Activated T-helper 17 cell treated with anti-CD3 and anti-CD28 coated beads, Interleukin-2, amount 50 U/mL, for 72 hours (primary cell): ENCODE measurements around the gene CHST2. TPM values are rescaled to one million over a fixed set of nuclear protein-coding genes. Genes with fewer than 3 reads are reported as not detected.

Experiments
- total RNA-seq, 2 donors: library from RNA; stranded (reverse); gene quantifications; one replicate each; pipeline ENCODE4 v1.2.3, GENCODE V29; 2022

The CHST2 gene
- total RNA-seq, 2 donors from 2014 or later = 7.9 to 8.0 TPM

Other genes starting within 250 kb of the CHST2 start
- gene PCOLCE2, start 230.7 kb upstream of the CHST2 start, total RNA-seq = under 1 TPM in 1 of 2 donors, not detected in 1; 0.74 TPM
- gene PAQR9, start 156.1 kb upstream of the CHST2 start, total RNA-seq = not detected
- 100 to 1,000 TPM; 147 to 161 TPM for gene U2SURP, start 118.2 kb upstream of the CHST2 start, total RNA-seq